ENCODE results near the gene GRM4. TPM values are rescaled to one million over a fixed set of nuclear protein-coding genes. Genes with fewer than 3 reads are reported as not detected.

The GRM4 gene
- total and polyA plus RNA-seq, 9 of the 15 experiments (the other 6 are each of a cell fraction or from before 2014, with no cell fraction given), result 0.18 TPM; not detected in 8

- no peak for TF ChIP-seq RERE (CRISPR knock-in tag; IDR thresholded peaks at IDR 0.05; ENCODE audit: borderline replicate concordance)
- TF ChIP-seq ZBED1 (IDR thresholded peaks at IDR 0.05), result no peak
- TF ChIP-seq STAT5B (CRISPR knock-in tag; IDR thresholded peaks at IDR 0.05), result no peak
- no peak for TF ChIP-seq EGR1 (conservative IDR thresholded peaks at IDR 0.05)
- TF ChIP-seq SAFB (IDR thresholded peaks at IDR 0.05; ENCODE audit: borderline replicate concordance, low read depth, low read length), result no peak
- no peak for TF ChIP-seq MAZ (CRISPR knock-in tag; conservative IDR thresholded peaks at IDR 0.05 in 1 of 2, IDR thresholded peaks at IDR 0.05 in 1 of 2)
- no peak for TF ChIP-seq ZNF586 (CRISPR knock-in tag; conservative IDR thresholded peaks at IDR 0.05)
- TF ChIP-seq SMARCC2 (IDR thresholded peaks at IDR 0.05; ENCODE audit: low read depth), result no peak
- TF ChIP-seq KDM4B (IDR thresholded peaks at IDR 0.05; ENCODE audit: borderline replicate concordance in 2 of 2, low read depth in 1 of 2), result no peak
- no peak for TF ChIP-seq ZNF79 (CRISPR knock-in tag; IDR thresholded peaks at IDR 0.05; ENCODE audit: low read depth)
- TF ChIP-seq ZC3H4 (CRISPR knock-in tag; IDR thresholded peaks at IDR 0.05; ENCODE audit: borderline replicate concordance), result no peak
- no peak for TF ChIP-seq NCOA2 (IDR thresholded peaks at IDR 0.05; ENCODE audit: partially characterized antibody in 2 of 2)
- no peak for TF ChIP-seq TBP (optimal IDR thresholded peaks at IDR 0.05; ENCODE audit: low read depth, low read length)
- TF ChIP-seq E2F3 (CRISPR knock-in tag; IDR thresholded peaks at IDR 0.05), result no peak
- TF ChIP-seq ZBTB34 (CRISPR knock-in tag; IDR thresholded peaks at IDR 0.05), result no peak
- no peak for TF ChIP-seq NR2C2 (CRISPR knock-in tag; IDR thresholded peaks at IDR 0.05)
- no peak for TF ChIP-seq NR2C2 (tag; IDR thresholded peaks at IDR 0.05)
Measured at GRCh38 chr6:34152806-34153520, 7.1 kb upstream of the GRM4 start (continued).
